CD4-positive, CD25-positive, alpha-beta regulatory T cell (primary cell): ENCODE results near the gene CEACAM3. TPM values are rescaled to one million over a fixed set of nuclear protein-coding genes. Genes with fewer than 3 reads are reported as not detected.
A peak's percentile ranks its signal among the peaks of the same experiment; 100 is the strongest.
"Not testable (repeated sequence)": the region's sequence is repeated elsewhere in the genome, so short reads cannot be mapped to it uniquely, and the experiment has no call there.

Source experiments
- ATAC-seq, 2 donors: fragments of 150-1000 bp; cut with Tn5 transposase; one replicate each; pipeline ENCODE4 v1.10.0; 2021; ENCODE audit warnings: low read depth in 2 of 2, moderate number of reproducible peaks in 2 of 2, moderate library complexity in 1 of 2
- DNase-seq, 3 donors: peaks; one replicate each; pipeline versions ENCODE4 v3.0.0 to v3.0.0-alpha.2; 2012 to 2022; ENCODE audit warnings: mixed read lengths in 1 of 3
- H3K27ac ChIP-seq: one replicate; pipeline ENCODE4 v1.7.0; 2013; ENCODE audit warnings: mild to moderate bottlenecking, low read length; ENCODE audit not compliant: insufficient read depth, poor library complexity, severe bottlenecking
- H3K27me3 ChIP-seq: one replicate; pipeline ENCODE4 v1.7.0; 2013; ENCODE audit warnings: low read length; ENCODE audit not compliant: control insufficient read depth, insufficient read depth
- H3K36me3 ChIP-seq: one replicate; pipeline ENCODE4 v1.7.0; 2013; ENCODE audit warnings: mild to moderate bottlenecking, low read length, moderate library complexity; ENCODE audit not compliant: control insufficient read depth, insufficient read depth
- H3K4me1 ChIP-seq: 2 replicates; pipeline ENCODE4 v1.7.0; 2013; ENCODE audit warnings: mild to moderate bottlenecking, low read length; ENCODE audit not compliant: insufficient read depth, control insufficient read depth, poor library complexity, severe bottlenecking
- H3K4me3 ChIP-seq: one replicate; pipeline ENCODE4 v1.7.0; 2013; ENCODE audit warnings: low read depth, mild to moderate bottlenecking, low read length, moderate library complexity
- H3K9me3 ChIP-seq, 2 experiments: 1 replicate in 1 of 2; 2 replicates in 1 of 2; pipeline ENCODE4 v1.7.0; 2013; ENCODE audit warnings: low read length in 2 of 2, mild to moderate bottlenecking in 1 of 2, moderate library complexity in 1 of 2; ENCODE audit not compliant: control insufficient read depth in 2 of 2
- H3K27ac Mint-ChIP-seq, 3 donors: one replicate each; pipeline ENCODE4 v1.8.0; 2020 to 2022; ENCODE audit warnings: mild to moderate bottlenecking in 3 of 3, mixed read lengths in 3 of 3, moderate library complexity in 2 of 3
- H3K27me3 Mint-ChIP-seq: one replicate; pipeline ENCODE4 v1.8.0; 2022; ENCODE audit warnings: mild to moderate bottlenecking, mixed read lengths
- H3K36me3 Mint-ChIP-seq: one replicate; pipeline ENCODE4 v1.8.0; 2020; ENCODE audit warnings: mixed read lengths
- H3K4me1 Mint-ChIP-seq, 4 donors: one replicate each; pipeline ENCODE4 v1.8.0; 2020 to 2022; ENCODE audit warnings: mixed read lengths in 4 of 4, mild to moderate bottlenecking in 1 of 4
- H3K4me3 Mint-ChIP-seq, 4 donors: one replicate each; pipeline ENCODE4 v1.8.0; 2020 to 2022; ENCODE audit warnings: mild to moderate bottlenecking in 4 of 4, mixed read lengths in 4 of 4, moderate library complexity in 3 of 4
- H3K9me3 Mint-ChIP-seq, 7 donors: one replicate each; pipeline ENCODE4 v1.8.0; 2020 to 2022; ENCODE audit warnings: mixed read lengths in 7 of 7, mild to moderate bottlenecking in 3 of 7, moderate library complexity in 2 of 7
- polyA plus RNA-seq, 4 donors: library from polyadenylated mRNA; unstranded; fragments of 300-500 nt; fragmentation: Illumina TruSeq; gene quantifications; one replicate each; pipeline ENCODE4 v1.2.3, GENCODE V29; 2021
- total RNA-seq: library from RNA; stranded (reverse); gene quantifications from one replicate; pipeline ENCODE4 v1.2.3, GENCODE V29; 2022

CEACAM3 gene
- total and polyA plus RNA-seq, 5 donors from 2014 or later, result not detected

GRCh38 chr19:41784312-41784711, 12.1 kb upstream of the CEACAM3 start:
- H3K36me3 ChIP-seq, result no peaks in the 10 kb centered on the region
- H3K27me3 Mint-ChIP-seq, result peaks cover 28% of the 10 kb centered on the region
- no peak overlapping the region for H3K4me3 Mint-ChIP-seq
- no peak overlapping the region for H3K4me3 ChIP-seq
- no peaks in the 10 kb centered on the region for H3K9me3 ChIP-seq
- peak overlapping the region in 1 of 3 donors; percentile 32 for H3K27ac Mint-ChIP-seq
- H3K4me1 Mint-ChIP-seq, result peaks cover 5 to 17% (median 12%) of the 10 kb centered on the region in 4 donors
- peaks cover 0 to 1% (median 0%) of the 10 kb centered on the region in 7 donors for H3K9me3 Mint-ChIP-seq
- H3K27ac ChIP-seq, result no peak overlapping the region
- no peaks in the 10 kb centered on the region for H3K36me3 Mint-ChIP-seq
- peaks cover 12% of the 10 kb centered on the region for H3K27me3 ChIP-seq
- H3K4me1 ChIP-seq, result peaks cover 8% of the 10 kb centered on the region
- ATAC-seq (no peak), DNase-seq (no peak)

- Histone ChIP-seq H3K27me3 (peaks cover 12% of the 10 kb centered on the region), H3K4me3 (no peak overlapping the region), H3K27ac (no peak overlapping the region), H3K9me3 (no peaks in the 10 kb centered on the region), H3K4me1 (peaks cover 8% of the 10 kb centered on the region), H3K36me3 (no peaks in the 10 kb centered on the region)
- ATAC-seq, result no peak
- no peak for DNase-seq
- Mint-ChIP-seq H3K4me1 (peaks cover 5 to 17% (median 12%) of the 10 kb centered on the region in 4 donors), H3K27ac (no peak overlapping the region), H3K36me3 (no peaks in the 10 kb centered on the region), H3K9me3 (peaks cover 0 to 1% (median 0%) of the 10 kb centered on the region in 7 donors), H3K27me3 (peaks cover 25% of the 10 kb centered on the region), H3K4me3 (peak overlapping the region in 2 of 4 donors; percentile 22 to 37)
These were observed 11.6 kb upstream of the CEACAM3 start for GRCh38 chr19:41784743-41785142.

DNA sequence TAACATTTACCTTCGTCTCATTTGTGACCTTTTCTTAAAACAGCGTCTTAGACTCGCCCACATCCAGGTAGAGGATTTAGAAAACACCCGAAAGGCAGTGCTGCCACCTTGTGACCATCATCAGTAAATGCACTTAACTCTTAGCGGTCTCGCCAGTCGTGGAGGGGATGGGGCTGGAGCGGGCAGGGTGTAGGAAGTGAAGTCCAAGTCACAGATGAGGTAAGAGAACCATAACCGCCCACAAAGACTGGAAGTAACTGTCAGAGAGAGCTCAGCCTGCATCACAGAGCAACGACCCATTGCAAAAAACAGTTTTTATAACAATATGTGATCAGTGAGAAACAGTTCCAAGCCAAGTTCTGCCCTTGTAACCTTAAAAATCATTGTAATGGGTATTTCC, 10.7 kb upstream of the CEACAM3 start:
- H3K36me3 Mint-ChIP-seq, result no peaks in the 10 kb centered on the region
- H3K4me1 ChIP-seq, result peaks cover 8% of the 10 kb centered on the region
- H3K4me3 ChIP-seq, result peak overlapping the region; percentile 42
- H3K36me3 ChIP-seq, result no peaks in the 10 kb centered on the region
- no peaks in the 10 kb centered on the region for H3K9me3 ChIP-seq
- no peak overlapping the region for H3K4me3 Mint-ChIP-seq
- peaks cover 25% of the 10 kb centered on the region for H3K27me3 Mint-ChIP-seq
- H3K9me3 Mint-ChIP-seq, result peaks cover 0 to 1% (median 0%) of the 10 kb centered on the region in 7 donors
- peak; percentile 83 to 94 for ATAC-seq
- peak; percentile 60 to 90 (median 80) for DNase-seq
- H3K27ac Mint-ChIP-seq, result no peak overlapping the region
- H3K27ac ChIP-seq, result no peak overlapping the region
- peaks cover 5 to 17% (median 12%) of the 10 kb centered on the region in 4 donors for H3K4me1 Mint-ChIP-seq
- peaks cover 9% of the 10 kb centered on the region for H3K27me3 ChIP-seq

DNA sequence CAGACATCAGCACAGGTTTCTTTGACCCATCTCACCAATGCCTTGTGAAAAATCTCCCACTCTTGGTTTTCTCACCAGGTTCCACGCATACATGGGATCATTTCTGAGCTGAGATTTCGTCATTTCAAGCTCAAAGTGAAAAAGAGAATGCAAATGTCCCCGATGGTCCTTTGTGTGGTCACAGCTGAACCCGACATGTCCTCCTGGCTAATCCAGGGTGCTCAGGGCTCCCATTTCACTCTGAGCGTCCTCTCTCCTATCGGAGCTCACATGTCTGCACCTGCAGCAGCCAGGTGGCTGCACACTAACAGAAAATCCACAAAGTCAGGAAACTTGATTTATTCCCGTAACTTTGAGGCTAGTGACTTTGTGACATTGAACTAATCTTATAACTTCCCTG, 9.3 kb upstream of the CEACAM3 start:
- peaks cover 5 to 17% (median 12%) of the 10 kb centered on the region in 4 donors for H3K4me1 Mint-ChIP-seq
- ATAC-seq (no peak), DNase-seq (no peak)
- Histone ChIP-seq H3K27ac (no peak overlapping the region), H3K27me3 (peaks cover 5% of the 10 kb centered on the region), H3K9me3 (no peaks in the 10 kb centered on the region), H3K36me3 (no peaks in the 10 kb centered on the region), H3K4me1 (peaks cover 8% of the 10 kb centered on the region), H3K4me3 (no peak overlapping the region)
- no peak overlapping the region for H3K4me3 Mint-ChIP-seq
- no peaks in the 10 kb centered on the region for H3K36me3 Mint-ChIP-seq
- peaks cover 0 to 1% (median 0%) of the 10 kb centered on the region in 7 donors for H3K9me3 Mint-ChIP-seq
- H3K27ac Mint-ChIP-seq, result no peak overlapping the region
- H3K27me3 Mint-ChIP-seq, result peaks cover 21% of the 10 kb centered on the region

DNA sequence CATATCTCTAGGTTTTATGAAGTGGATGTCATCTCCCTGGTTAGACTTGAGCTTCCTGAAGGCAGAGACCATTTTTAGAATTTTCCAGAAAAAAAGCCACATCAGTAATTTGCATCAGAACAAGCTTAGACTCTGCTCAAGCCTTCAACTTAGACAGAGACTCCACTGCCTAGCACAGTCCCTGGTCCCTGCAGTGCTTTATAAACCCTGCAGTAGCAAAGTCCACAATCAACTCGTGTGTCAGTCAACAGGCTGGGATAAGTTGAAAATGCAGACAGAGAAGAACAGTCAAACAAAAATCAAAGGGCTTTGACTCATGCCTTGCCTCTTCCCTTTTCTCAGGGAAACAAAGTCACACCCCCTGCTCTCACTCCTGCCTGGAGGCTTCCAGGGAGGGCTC, 7.9 kb upstream of the CEACAM3 start:
- not testable (repeated sequence) for H3K36me3 ChIP-seq, H3K36me3 Mint-ChIP-seq, H3K4me3 ChIP-seq, H3K27ac Mint-ChIP-seq, H3K4me1 ChIP-seq, DNase-seq, H3K9me3 Mint-ChIP-seq, H3K27ac ChIP-seq, H3K9me3 ChIP-seq, ATAC-seq, H3K4me3 Mint-ChIP-seq, H3K27me3 ChIP-seq
- Mint-ChIP-seq H3K27me3 (peaks cover 28% of the 10 kb centered on the region), H3K4me1 (peaks cover 5 to 23% (median 12%) of the 10 kb centered on the region in 4 donors)

DNA sequence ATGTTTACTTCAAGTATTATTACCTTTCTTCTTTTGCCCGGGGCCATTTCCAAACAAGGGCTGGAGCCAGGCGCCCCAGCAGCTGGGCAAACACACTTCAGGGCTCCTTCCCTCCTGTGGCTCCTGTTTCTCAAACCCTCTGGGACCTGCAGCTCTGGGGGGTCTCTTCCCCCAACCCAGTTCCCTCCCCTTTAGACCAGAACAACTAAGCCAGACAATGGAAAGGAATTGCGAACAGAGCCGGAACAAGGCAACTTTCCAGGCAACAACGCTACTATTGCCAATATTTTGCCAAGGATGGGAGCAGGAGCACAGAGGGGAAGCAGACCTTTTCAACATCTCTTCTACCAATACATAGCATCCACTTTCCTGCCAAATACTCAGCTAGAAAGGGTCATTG, 7.3 kb upstream of the CEACAM3 start:
- H3K27ac Mint-ChIP-seq, H3K27me3 ChIP-seq, H3K36me3 Mint-ChIP-seq, H3K4me1 ChIP-seq, H3K36me3 ChIP-seq, DNase-seq, H3K4me3 Mint-ChIP-seq, H3K4me3 ChIP-seq, H3K27ac ChIP-seq, ATAC-seq, H3K9me3 ChIP-seq, H3K9me3 Mint-ChIP-seq: not testable (repeated sequence)
- Mint-ChIP-seq H3K27me3 (peaks cover 32% of the 10 kb centered on the region), H3K4me1 (peaks cover 5 to 23% (median 12%) of the 10 kb centered on the region in 4 donors)

- peaks cover 34% of the 10 kb centered on the region for H3K27me3 Mint-ChIP-seq
- no peak overlapping the region for H3K4me3 ChIP-seq
- no peak for ATAC-seq
- peaks cover 5% of the 10 kb centered on the region for H3K27me3 ChIP-seq
- H3K4me1 Mint-ChIP-seq, result peaks cover 0 to 8% (median 2%) of the 10 kb centered on the region in 4 donors
- H3K4me1 ChIP-seq, result no peaks in the 10 kb centered on the region
- no peaks in the 10 kb centered on the region for H3K9me3 ChIP-seq
- H3K36me3 ChIP-seq, result no peaks in the 10 kb centered on the region
- no peak overlapping the region for H3K27ac ChIP-seq
- H3K9me3 Mint-ChIP-seq, result peaks cover 0 to 2% (median 0%) of the 10 kb centered on the region in 7 donors
- H3K4me3 Mint-ChIP-seq, result no peak overlapping the region
- no peak overlapping the region for H3K27ac Mint-ChIP-seq
- no peaks in the 10 kb centered on the region for H3K36me3 Mint-ChIP-seq
- DNase-seq, result peak; percentile 20 to 64 (median 38)
These were observed 3.6 kb upstream of the CEACAM3 start for GRCh38 chr19:41792513-41793413.

DNA sequence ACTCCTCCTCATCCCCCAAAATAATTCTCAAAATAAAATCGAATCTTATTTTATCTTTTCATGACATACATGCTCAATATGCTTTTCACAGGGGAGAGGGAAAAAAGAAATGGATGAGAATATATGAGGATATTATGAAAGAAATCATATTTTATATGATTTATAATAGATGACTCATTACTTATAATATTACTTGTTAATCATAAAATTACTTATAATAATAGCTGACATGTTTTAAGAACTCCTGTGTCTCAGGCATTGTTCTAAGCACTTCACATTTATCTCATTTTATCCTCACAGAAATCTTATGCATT, 3.0 kb upstream of the CEACAM3 start:
- Mint-ChIP-seq H3K27ac (no peak overlapping the region), H3K27me3 (peaks cover 31% of the 10 kb centered on the region)
- H3K27ac ChIP-seq, result no peak overlapping the region

More for the DNA sequence above, 3.0 kb upstream of the CEACAM3 start:
- H3K36me3 ChIP-seq, result no peaks in the 10 kb centered on the region
- ATAC-seq, result no peak
- DNase-seq, result no peak
- peaks cover 5% of the 10 kb centered on the region for H3K27me3 ChIP-seq
- Mint-ChIP-seq H3K9me3 (peaks cover 0 to 2% (median 0%) of the 10 kb centered on the region in 7 donors), H3K4me1 (peaks cover 0 to 8% (median 2%) of the 10 kb centered on the region in 4 donors), H3K4me3 (no peak overlapping the region), H3K36me3 (no peaks in the 10 kb centered on the region)
- no peaks in the 10 kb centered on the region for H3K9me3 ChIP-seq
- no peak overlapping the region for H3K4me3 ChIP-seq
- H3K4me1 ChIP-seq, result no peaks in the 10 kb centered on the region
